Measurements from ENCODE around the gene CKB.

The CKB gene

GRCh38 chr14:103549361-103550311, 27.0 kb upstream of the CKB start:
- DNase-seq = peak in 1 of 2 experiments; percentile 64

GRCh38 chr14:103548463-103549351, 26.1 kb upstream of the CKB start:
- DNase-seq = no peak

DNA sequence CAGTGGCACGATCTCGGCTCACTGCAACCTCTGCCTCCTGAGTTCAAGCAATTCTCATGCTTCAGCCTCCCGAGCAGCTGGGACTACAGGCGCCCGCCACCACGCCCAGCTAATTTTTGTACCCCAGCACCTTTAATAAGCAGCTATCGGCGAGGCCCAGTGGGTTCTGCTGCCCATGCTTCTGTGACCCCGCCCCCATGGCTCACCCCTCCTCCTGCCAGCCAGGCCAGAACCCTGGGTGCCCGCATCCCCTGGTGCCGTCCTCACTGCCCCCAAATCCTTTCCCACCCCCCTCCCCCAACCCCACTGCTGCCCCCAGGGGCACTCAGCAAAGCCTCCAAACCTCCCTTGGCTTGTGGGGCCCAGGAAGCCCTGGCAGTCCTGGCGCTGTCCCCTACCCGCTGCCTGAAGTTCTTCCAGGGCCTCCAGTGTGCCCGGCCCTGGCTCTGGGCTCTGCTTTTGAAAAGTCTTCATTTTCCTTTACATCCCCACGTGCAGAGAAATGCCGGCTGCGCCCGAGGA, 25.4 kb upstream of the CKB start:
- no peak for DNase-seq

- DNase-seq = no peak
Measured at GRCh38 chr14:103547455-103547940, 24.9 kb upstream of the CKB start.

GRCh38 chr14:103546652-103547454, 24.2 kb upstream of the CKB start:
- DNase-seq = peak; percentile 19 to 67

GRCh38 chr14:103545915-103546651, 23.5 kb upstream of the CKB start:
- no peak for DNase-seq

DNA sequence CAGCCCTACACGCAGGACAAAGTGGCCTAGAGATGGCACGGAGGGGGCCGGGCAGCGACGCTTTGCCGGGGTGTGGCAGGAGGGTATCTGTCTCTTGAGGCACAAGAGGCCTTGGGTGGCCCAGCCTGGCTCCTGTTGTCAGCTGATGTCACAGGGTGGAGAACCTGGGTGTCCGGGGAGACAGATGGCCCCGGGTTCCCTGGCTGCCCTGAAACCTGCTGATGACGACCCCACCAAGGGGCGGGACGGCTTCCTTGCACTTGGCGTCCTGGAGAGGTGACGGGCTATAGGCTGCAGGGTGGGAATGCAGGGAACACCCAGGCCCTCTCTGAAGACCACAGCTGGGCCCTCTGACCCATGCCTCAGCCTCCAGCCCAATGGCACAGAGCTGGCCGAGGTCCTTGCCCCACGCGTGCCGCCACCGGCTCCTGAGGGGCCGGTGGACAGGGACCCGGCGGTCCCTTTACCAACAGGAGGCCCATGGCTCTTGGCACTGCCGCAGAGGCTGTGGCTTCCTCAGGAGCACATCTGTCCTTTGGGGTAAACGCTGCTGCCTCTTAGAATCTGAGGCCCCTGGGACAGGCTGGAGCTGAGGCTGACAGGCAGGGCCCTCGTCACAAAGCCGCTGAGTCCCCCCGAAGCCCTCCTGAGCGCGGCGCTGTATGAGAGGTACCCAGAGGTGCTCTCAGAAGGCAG, 22.7 kb upstream of the CKB start:
- DNase-seq = no peak

DNA sequence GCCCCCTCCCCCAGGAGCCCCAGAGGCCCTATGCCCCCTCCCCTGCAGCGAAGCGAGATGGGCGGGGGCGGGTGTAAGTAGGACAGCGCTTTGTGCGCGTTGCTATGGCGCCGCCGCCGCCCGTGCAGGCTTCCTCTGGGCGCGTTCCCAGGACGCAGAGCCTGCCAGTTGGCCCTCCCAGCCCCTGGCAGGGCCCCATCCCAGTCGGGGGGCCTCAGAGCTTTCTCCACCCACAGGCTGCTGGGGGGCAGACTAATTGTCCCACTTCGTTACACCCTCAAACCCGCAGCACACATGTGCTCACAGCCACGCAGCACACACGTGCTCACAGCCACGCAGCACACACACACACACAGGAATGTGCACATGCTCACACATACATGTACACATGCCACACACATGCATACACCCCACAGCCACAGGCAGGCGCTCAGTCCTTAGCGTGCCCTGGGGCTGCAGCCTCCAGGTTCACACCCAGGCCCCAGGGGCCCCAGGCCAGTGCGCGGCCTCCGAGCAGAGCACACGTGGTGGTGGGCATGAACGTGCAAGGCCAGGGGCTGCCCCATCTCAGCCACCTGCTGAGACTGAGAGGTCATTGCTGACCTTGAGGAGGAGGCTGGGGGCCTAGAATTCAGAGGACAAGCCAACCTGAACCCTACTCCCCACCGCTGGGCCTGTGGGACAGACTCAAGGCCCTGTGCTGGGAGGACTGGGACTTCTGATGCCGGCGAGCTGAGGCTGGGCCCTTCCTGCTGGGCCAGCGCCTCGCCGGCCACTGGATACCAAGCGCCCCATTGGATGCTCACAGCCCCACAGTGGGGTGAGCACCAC, 22.0 kb upstream of the CKB start:
- peak; percentile 56 to 82 for DNase-seq

DNA sequence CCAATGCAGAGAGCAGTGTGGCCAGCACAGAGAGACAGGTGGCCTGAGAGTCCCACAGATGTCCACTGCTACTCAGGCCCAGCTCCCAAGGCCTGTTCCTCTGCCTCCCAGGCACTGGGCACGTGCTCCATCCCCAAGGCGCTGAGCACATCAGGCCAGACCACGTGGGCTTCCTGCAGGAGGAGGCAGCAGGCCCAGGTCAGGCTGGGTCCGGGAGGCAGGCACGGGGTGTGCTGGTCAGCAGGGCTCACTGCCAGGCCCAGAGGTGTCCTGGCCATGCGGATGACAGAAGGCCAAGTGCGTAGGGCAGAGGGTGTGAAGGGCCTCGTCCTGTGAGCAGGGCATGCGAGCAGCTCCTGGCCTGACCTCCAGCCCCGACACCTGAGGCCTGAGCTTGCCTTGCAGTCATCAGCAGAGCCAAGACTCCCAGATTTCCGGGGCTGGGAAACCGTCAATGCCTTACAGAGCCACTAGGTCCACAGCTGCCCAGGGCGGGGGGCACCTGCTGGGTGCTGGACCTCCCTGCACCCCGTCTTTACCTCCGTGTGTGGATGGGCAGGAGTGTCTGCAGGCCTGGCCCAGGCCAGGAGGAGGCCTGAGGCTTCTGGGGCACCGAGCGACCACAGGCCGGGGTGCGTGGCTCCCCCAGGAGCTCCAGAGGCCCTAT, 21.2 kb upstream of the CKB start:
- DNase-seq = no peak

DNA sequence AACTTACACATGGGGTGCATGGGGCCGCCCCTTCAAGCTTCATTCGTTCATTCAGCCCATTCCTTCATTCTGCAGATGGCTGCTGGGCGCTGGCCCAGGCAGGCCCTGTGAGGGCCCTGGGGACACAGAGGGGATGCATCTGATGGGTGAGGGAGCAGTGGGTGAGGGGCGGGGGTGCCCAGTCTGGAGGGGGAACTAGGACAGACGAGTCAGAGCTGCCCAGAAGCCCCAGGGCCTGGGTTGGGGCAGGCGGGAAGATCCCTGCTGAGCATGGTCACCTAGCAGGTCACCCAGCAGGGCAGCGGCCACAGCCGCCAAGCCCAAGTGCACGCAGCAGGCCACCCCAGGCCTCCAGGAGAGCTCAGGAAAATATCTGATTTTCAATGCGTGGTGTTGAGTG, 20.5 kb upstream of the CKB start:
- no peak for DNase-seq

DNA sequence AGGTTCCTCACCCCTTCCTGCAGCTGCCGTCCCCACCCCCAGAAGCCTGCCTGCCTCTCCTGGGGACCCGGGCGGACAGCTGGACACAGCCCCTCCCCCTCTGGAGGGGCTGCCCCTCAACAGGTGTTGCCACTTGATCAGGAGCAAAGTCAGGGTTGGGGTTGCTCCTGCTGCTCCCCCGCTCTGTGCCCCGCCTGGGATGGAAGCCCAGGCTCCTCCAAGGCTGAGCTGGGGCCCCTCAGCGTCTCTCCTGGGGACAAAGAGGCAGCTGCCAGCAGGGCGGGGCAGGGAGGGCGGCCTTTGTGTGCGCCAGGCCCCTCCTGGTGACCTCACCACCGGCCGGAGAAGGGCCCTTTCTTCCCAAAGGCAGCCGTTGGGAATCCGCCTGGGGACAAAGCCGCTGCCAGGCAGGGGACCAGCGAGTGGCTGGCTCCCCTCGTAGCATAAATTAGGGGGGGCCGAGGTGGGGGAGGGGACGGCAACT, 20.0 kb upstream of the CKB start:
- DNase-seq = no peak

DNA sequence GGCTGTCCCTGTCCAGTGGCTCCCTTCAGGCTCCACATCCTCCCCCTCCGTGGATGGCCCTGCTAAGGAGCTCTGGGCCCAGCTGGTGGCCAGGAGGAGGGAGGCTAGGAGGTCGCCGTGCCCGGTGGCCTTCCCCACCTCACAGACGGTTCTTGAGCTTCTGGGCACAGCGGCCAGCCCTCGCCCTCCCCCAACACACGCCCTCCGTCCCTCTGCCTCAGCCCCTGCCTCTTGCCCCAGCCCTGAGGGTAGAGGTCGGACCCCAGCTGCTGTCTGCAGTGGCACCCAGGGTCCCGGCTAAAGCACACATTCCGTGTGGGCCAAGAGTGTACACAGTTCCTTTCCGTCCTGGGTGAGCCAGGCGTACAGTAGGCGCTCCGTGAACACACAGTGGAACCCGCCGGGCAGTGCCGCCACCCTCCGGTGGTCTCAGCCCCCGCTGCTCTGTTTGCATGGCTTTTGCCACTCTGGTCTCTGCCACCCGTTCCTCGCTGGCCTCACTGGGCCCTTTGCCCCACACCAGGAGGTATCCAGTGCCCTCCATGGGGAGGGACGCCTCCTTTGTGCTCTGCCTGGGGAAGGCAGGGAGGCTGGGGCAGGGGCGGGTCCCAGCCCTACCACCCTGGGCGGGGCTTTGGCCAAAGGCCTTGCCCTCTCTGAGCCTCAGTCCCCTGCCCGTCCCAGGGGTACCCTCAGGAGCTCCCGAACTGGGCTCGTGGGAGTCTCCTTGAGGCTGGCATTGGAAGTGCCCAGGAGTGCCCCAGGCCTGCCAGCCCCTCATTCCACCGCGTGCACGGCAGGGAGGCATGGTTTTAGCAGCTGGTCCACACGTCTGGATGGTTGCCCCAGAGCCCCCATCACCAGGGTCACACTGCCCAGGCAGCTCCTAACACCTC, 19.3 kb upstream of the CKB start:
- no peak for DNase-seq

DNA sequence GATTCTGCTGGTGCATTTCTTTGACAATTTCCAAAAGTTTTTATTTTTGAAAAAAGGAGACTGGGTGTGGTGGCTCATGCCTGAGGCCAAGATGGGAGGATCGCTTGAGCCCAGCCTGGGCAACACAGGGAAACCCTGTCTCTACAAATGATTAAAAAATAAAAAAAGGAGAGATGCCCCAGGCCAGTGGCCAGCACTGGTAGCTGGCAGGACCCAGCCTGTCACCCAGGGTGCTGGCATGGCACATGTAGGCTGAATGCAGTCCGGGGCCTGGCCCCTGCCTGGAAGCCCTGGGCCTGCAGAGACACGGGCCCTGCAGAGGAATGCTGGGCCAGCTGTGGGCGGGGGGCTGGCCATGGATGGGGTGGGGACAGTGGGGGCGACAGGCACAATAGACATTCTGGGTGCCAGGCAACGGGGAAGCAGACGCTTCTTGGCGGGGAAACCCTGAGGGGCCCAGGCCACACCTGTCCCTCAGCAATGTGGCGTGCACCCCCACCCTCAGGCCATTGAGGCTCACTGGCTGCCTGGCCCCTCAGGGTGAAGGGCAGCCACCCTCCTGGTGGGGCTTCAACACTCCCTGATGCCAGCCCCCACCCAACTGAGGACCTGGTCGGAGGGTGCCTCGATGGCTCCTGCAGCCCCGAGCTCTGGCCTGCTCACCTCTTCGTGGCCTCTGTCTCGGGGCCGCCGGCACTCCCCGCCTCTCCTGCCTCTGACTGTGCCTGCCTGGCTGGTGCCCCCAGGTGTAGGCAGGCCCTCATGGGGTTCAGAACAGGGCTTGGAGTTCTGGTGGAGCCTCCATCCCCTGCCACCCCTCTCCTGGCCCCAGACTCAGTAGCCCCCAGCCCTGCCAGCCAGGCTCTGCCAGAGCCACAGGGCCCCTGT, 18.4 kb upstream of the CKB start:
- no peak for DNase-seq

GRCh38 chr14:103539056-103539825, 16.6 kb upstream of the CKB start:
- DNase-seq = no peak

DNA sequence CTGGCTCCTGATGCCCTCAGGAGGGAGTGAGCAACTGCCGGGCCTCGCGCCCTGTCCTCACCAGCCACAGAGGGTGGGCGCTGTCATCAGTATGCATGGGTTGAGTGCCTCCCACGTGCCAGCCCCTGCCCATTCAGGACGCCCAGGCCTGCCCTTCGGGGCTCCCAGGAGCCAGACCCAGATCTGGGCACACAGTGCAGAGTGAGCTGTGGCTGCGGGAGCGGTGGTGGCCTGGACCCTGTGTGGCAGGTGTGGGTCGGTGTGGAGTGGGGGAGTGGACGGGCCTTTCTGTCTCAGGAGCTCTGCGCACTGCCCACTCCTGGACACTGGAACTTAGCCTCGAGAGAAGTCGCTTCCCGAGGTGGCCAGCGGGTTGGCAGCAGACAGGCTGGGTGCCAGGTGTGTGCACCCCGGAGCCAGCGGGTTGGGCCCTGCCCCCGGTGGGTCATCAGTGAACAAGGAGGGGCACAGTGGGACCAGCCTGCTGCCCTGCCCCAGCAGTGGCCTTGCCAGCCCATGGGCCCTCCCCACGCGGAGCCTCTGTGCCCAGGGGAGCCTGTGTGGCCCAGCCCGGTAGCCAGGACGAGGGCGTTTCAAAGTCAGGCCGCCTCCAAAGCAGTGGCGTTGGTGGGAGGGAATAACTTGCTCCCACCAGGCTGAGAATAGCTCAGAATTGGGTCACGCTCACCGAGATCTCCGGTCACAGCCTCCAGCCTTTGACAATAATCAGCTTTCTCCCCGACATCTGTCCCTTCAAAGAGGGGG, 15.8 kb upstream of the CKB start:
- DNase-seq = no peak

Data from NCI-H446 (cell line).